Astrocyte (in vitro differentiated cells and primary cell): ENCODE measurements around the gene GPI. TPM values are rescaled to one million over a fixed set of nuclear protein-coding genes. Genes with fewer than 3 reads are reported as not detected.

Experiments used
- DNase-seq: peaks from one replicate; pipeline ENCODE4 v3.0.0-alpha.2; 2010; ENCODE audit warnings: low read depth
- FAIRE-seq: peaks from 2 replicates; lab custom pipeline; 2011; peaks lifted over from hg19 to GRCh38; lab: Jason Lieb, UNC
- H2AFZ ChIP-seq: 2 replicates; pipeline ENCODE4 v1.6.0; 2012; ENCODE audit warnings: low read depth, low read length, inconsistent platforms
- H3K27ac ChIP-seq: 2 replicates; pipeline ENCODE4 v1.5.1; 2011; ENCODE audit warnings: low read depth, low read length, inconsistent platforms
- H3K27me3 ChIP-seq: 2 replicates; pipeline ENCODE4 v1.6.0; 2011; ENCODE audit warnings: low read length, inconsistent platforms; ENCODE audit not compliant: insufficient read depth
- H3K36me3 ChIP-seq: 2 replicates; pipeline ENCODE4 v1.5.1; 2011; ENCODE audit warnings: low read length, inconsistent platforms; ENCODE audit not compliant: insufficient read depth
- H3K4me1 ChIP-seq: 2 replicates; pipeline ENCODE4 v1.5.1; 2011; ENCODE audit warnings: low read length, inconsistent platforms; ENCODE audit not compliant: insufficient read depth
- H3K4me2 ChIP-seq: 2 replicates; pipeline ENCODE4 v1.6.0; 2012; ENCODE audit warnings: low read length, inconsistent platforms
- H3K4me3 ChIP-seq: 2 replicates; pipeline ENCODE4 v1.5.1; 2011; ENCODE audit warnings: low read depth, mild to moderate bottlenecking, low read length, inconsistent platforms; ENCODE audit not compliant: insufficient read depth
- H3K79me2 ChIP-seq: 2 replicates; pipeline ENCODE4 v1.6.0; 2012; ENCODE audit warnings: mild to moderate bottlenecking, low read length, inconsistent platforms; ENCODE audit not compliant: insufficient read depth
- H3K9ac ChIP-seq: 2 replicates; pipeline ENCODE4 v1.6.0; 2012; ENCODE audit warnings: mild to moderate bottlenecking, low read length, inconsistent platforms
- H3K9me3 ChIP-seq: 2 replicates; pipeline ENCODE4 v1.5.1; 2012; ENCODE audit warnings: low read depth, mild to moderate bottlenecking, low read length, inconsistent platforms; ENCODE audit not compliant: insufficient read depth
- H4K20me1 ChIP-seq: 2 replicates; pipeline ENCODE4 v1.6.0; 2012; ENCODE audit warnings: low read length, inconsistent platforms; ENCODE audit not compliant: insufficient read depth
- H3K27ac Mint-ChIP-seq: one replicate; pipeline ENCODE4 v1.8.0; 2021; ENCODE audit warnings: mild to moderate bottlenecking, mixed read lengths; ENCODE audit not compliant: unreplicated experiment
- H3K27me3 Mint-ChIP-seq: one replicate; pipeline ENCODE4 v1.8.0; 2021; ENCODE audit warnings: low read depth, mixed read lengths; ENCODE audit not compliant: unreplicated experiment
- H3K36me3 Mint-ChIP-seq: one replicate; pipeline ENCODE4 v1.8.0; 2021; ENCODE audit warnings: low read depth, mixed read lengths; ENCODE audit not compliant: unreplicated experiment
- H3K4me1 Mint-ChIP-seq: one replicate; pipeline ENCODE4 v1.8.0; 2021; ENCODE audit warnings: low read depth, mixed read lengths; ENCODE audit not compliant: unreplicated experiment
- H3K4me3 Mint-ChIP-seq: one replicate; pipeline ENCODE4 v1.8.0; 2021; ENCODE audit warnings: mild to moderate bottlenecking, moderate library complexity, mixed read lengths; ENCODE audit not compliant: unreplicated experiment
- H3K9me3 Mint-ChIP-seq: one replicate; pipeline ENCODE4 v1.8.0; 2021; ENCODE audit warnings: mild to moderate bottlenecking, mixed read lengths; ENCODE audit not compliant: unreplicated experiment
- CTCF ChIP-seq: IDR thresholded peaks from 2 replicates; pipeline ENCODE4 v1.5.1; 2011; ENCODE audit warnings: low read depth, mild to moderate bottlenecking, inconsistent platforms, low read length, moderate library complexity; ENCODE audit not compliant: insufficient read depth
- EZH2 ChIP-seq: IDR thresholded peaks from 2 replicates; pipeline ENCODE4 v1.6.1; 2012; ENCODE audit warnings: mild to moderate bottlenecking, low read length, inconsistent platforms; ENCODE audit not compliant: insufficient read depth
- total RNA-seq: library from RNA; stranded (reverse); gene quantifications from 2 replicates; pipeline ENCODE4 v1.2.1, GENCODE V29; 2021

The GPI gene
- total RNA-seq, 1 donor from 2014 or later, result 249 TPM

- no peaks in the 10 kb centered on the region for H3K27me3 Mint-ChIP-seq
- H3K4me1 Mint-ChIP-seq, result peaks cover 33% of the 10 kb centered on the region
- Histone ChIP-seq H3K9me3 (no peaks in the 10 kb centered on the region), H3K9ac (peak overlapping the region; percentile 59), H3K4me3 (no peak overlapping the region), H3K79me2 (peaks cover 34% of the 10 kb centered on the region), H3K27ac (peak overlapping the region; percentile 62), H3K4me2 (peak overlapping the region; percentile 51), H3K27me3 (no peaks in the 10 kb centered on the region), H3K36me3 (peaks cover 6% of the 10 kb centered on the region), H3K4me1 (peaks cover 45% of the 10 kb centered on the region), H2AFZ (no peak overlapping the region), H4K20me1 (peaks cover 17% of the 10 kb centered on the region)
- peak overlapping the region; percentile 6 for H3K27ac Mint-ChIP-seq
- no peaks in the 10 kb centered on the region for H3K9me3 Mint-ChIP-seq
- DNase-seq, result no peak
- H3K4me3 Mint-ChIP-seq, result no peak overlapping the region
- TF ChIP-seq CTCF, result no peak
- no peak for TF ChIP-seq EZH2
- FAIRE-seq, result no peak
- H3K36me3 Mint-ChIP-seq, result peaks cover 12% of the 10 kb centered on the region
These were observed 44.7 kb upstream of the GPI start for GRCh38 chr19:34320277-34320676.

GRCh38 chr19:34321735-34322134, 43.3 kb upstream of the GPI start:
- H3K4me1 Mint-ChIP-seq, result peaks cover 29% of the 10 kb centered on the region
- H3K4me2 ChIP-seq, result no peak overlapping the region
- TF ChIP-seq EZH2, result no peak
- no peak for TF ChIP-seq CTCF

GRCh38 chr19:34323433-34324204, 41.4 kb upstream of the GPI start:
- Histone ChIP-seq H3K9ac (no peak overlapping the region), H3K9me3 (no peaks in the 10 kb centered on the region), H3K27me3 (no peaks in the 10 kb centered on the region), H3K4me3 (no peak overlapping the region), H3K79me2 (peaks cover 5% of the 10 kb centered on the region), H3K27ac (no peak overlapping the region), H4K20me1 (no peaks in the 10 kb centered on the region), H3K4me1 (peaks cover 18% of the 10 kb centered on the region), H3K36me3 (peaks cover 6% of the 10 kb centered on the region), H3K4me2 (no peak overlapping the region), H2AFZ (no peak overlapping the region)
- peaks cover 19% of the 10 kb centered on the region for H3K36me3 Mint-ChIP-seq
- DNase-seq, result no peak
- H3K27ac Mint-ChIP-seq, result no peak overlapping the region
- no peaks in the 10 kb centered on the region for H3K27me3 Mint-ChIP-seq
- FAIRE-seq, result no peak
- TF ChIP-seq CTCF, result no peak
- TF ChIP-seq EZH2, result no peak
- peaks cover 14% of the 10 kb centered on the region for H3K4me1 Mint-ChIP-seq
- no peaks in the 10 kb centered on the region for H3K9me3 Mint-ChIP-seq
- no peak overlapping the region for H3K4me3 Mint-ChIP-seq

More at GRCh38 chr19:34321735-34322134, 43.3 kb upstream of the GPI start:
- no peak overlapping the region for H3K27ac Mint-ChIP-seq
- Histone ChIP-seq H3K4me1 (peaks cover 37% of the 10 kb centered on the region), H3K27me3 (no peaks in the 10 kb centered on the region), H3K4me3 (no peak overlapping the region), H3K27ac (no peak overlapping the region), H3K9me3 (no peaks in the 10 kb centered on the region), H3K36me3 (peaks cover 6% of the 10 kb centered on the region), H2AFZ (no peak overlapping the region), H3K79me2 (peaks cover 23% of the 10 kb centered on the region), H3K9ac (no peak overlapping the region), H4K20me1 (peaks cover 12% of the 10 kb centered on the region)
- DNase-seq (no peak), FAIRE-seq (no peak)
- H3K36me3 Mint-ChIP-seq, result peaks cover 15% of the 10 kb centered on the region
- no peaks in the 10 kb centered on the region for H3K27me3 Mint-ChIP-seq
- H3K9me3 Mint-ChIP-seq, result no peaks in the 10 kb centered on the region
- H3K4me3 Mint-ChIP-seq, result no peak overlapping the region
